Chondrocyte (in vitro differentiated cells): Measurements from ENCODE around the gene ITLN2. TPM values are rescaled to one million over a fixed set of nuclear protein-coding genes. Genes with fewer than 3 reads are reported as not detected.
A peak's percentile ranks its signal among the peaks of the same experiment; 100 is the strongest.

ENCODE experiments used
- DNase-seq: peaks from one replicate; pipeline ENCODE4 v3.0.0; 2021; ENCODE audit warnings: mixed read lengths, low spot score
- H3K27ac Mint-ChIP-seq: one replicate; pipeline ENCODE4 v1.8.0; 2021; ENCODE audit warnings: mild to moderate bottlenecking, moderate library complexity, mixed read lengths; ENCODE audit not compliant: unreplicated experiment
- H3K27me3 Mint-ChIP-seq: 2 replicates; pipeline ENCODE4 v1.8.0; 2021; ENCODE audit warnings: low read depth, mixed read lengths
- H3K36me3 Mint-ChIP-seq: 2 replicates; pipeline ENCODE4 v1.8.0; 2021; ENCODE audit warnings: low read depth, mixed read lengths
- H3K4me1 Mint-ChIP-seq: 2 replicates; pipeline ENCODE4 v1.8.0; 2021; ENCODE audit warnings: low read depth, mild to moderate bottlenecking, mixed read lengths
- H3K4me3 Mint-ChIP-seq: one replicate; pipeline ENCODE4 v1.8.0; 2021; ENCODE audit warnings: mild to moderate bottlenecking, moderate library complexity, mixed read lengths; ENCODE audit not compliant: unreplicated experiment
- H3K9me3 Mint-ChIP-seq: 2 replicates; pipeline ENCODE4 v1.8.0; 2021; ENCODE audit warnings: low read depth, mixed read lengths
- total RNA-seq: library from RNA; stranded (reverse); gene quantifications from 3 replicates; pipeline ENCODE4 v1.2.1, GENCODE V29; 2021
- TF ChIP-seq, protein P1 (sequence below): fragments of 200-600 bp; sonication (generic); IDR thresholded peaks from 2 replicates; pipeline ENCODE4 v1.5.0; 2021; ENCODE audit warnings: antibody characterized with exemption, mild to moderate bottlenecking, moderate library complexity

The ITLN2 gene
- total RNA-seq, 1 donor from 2014 or later = not detected

- Mint-ChIP-seq H3K9me3 (no peaks in the 10 kb centered on the region), H3K4me3 (peak overlapping the region; percentile 41), H3K36me3 (peaks cover 1% of the 10 kb centered on the region), H3K27me3 (peaks cover 28% of the 10 kb centered on the region), H3K27ac (no peak overlapping the region), H3K4me1 (peaks cover 10% of the 10 kb centered on the region)
- no peak for DNase-seq
- TF ChIP-seq, protein P1, sequence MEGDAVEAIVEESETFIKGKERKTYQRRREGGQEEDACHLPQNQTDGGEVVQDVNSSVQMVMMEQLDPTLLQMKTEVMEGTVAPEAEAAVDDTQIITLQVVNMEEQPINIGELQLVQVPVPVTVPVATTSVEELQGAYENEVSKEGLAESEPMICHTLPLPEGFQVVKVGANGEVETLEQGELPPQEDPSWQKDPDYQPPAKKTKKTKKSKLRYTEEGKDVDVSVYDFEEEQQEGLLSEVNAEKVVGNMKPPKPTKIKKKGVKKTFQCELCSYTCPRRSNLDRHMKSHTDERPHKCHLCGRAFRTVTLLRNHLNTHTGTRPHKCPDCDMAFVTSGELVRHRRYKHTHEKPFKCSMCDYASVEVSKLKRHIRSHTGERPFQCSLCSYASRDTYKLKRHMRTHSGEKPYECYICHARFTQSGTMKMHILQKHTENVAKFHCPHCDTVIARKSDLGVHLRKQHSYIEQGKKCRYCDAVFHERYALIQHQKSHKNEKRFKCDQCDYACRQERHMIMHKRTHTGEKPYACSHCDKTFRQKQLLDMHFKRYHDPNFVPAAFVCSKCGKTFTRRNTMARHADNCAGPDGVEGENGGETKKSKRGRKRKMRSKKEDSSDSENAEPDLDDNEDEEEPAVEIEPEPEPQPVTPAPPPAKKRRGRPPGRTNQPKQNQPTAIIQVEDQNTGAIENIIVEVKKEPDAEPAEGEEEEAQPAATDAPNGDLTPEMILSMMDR = no peak
Measured at GRCh38 chr1:160981584-160982411, 27.2 kb upstream of the ITLN2 start.

- Mint-ChIP-seq H3K27me3 (peaks cover 35% of the 10 kb centered on the region), H3K4me1 (peaks cover 10% of the 10 kb centered on the region), H3K27ac (no peak overlapping the region), H3K36me3 (peaks cover 1% of the 10 kb centered on the region), H3K9me3 (no peaks in the 10 kb centered on the region), H3K4me3 (no peak overlapping the region)
- TF ChIP-seq, protein P1 = no peak
- DNase-seq = no peak
Measured at GRCh38 chr1:160979286-160979685, 24.7 kb upstream of the ITLN2 start.

- no peak for DNase-seq
- peaks cover 39% of the 10 kb centered on the region for H3K27me3 Mint-ChIP-seq
- H3K27ac Mint-ChIP-seq = no peak overlapping the region
- H3K4me3 Mint-ChIP-seq = no peak overlapping the region
- H3K36me3 Mint-ChIP-seq = peaks cover 1% of the 10 kb centered on the region
- H3K4me1 Mint-ChIP-seq = peaks cover 10% of the 10 kb centered on the region
- TF ChIP-seq, protein P1 = no peak
- no peaks in the 10 kb centered on the region for H3K9me3 Mint-ChIP-seq
Measured at GRCh38 chr1:160978510-160978927, 23.9 kb upstream of the ITLN2 start.

- Mint-ChIP-seq H3K4me3 (no peak overlapping the region), H3K27me3 (peaks cover 34% of the 10 kb centered on the region), H3K27ac (no peak overlapping the region), H3K9me3 (no peaks in the 10 kb centered on the region), H3K36me3 (no peaks in the 10 kb centered on the region), H3K4me1 (no peaks in the 10 kb centered on the region)
- no peak for DNase-seq
- TF ChIP-seq, protein P1 = no peak
Measured at GRCh38 chr1:160975026-160975425, 20.4 kb upstream of the ITLN2 start.

DNA sequence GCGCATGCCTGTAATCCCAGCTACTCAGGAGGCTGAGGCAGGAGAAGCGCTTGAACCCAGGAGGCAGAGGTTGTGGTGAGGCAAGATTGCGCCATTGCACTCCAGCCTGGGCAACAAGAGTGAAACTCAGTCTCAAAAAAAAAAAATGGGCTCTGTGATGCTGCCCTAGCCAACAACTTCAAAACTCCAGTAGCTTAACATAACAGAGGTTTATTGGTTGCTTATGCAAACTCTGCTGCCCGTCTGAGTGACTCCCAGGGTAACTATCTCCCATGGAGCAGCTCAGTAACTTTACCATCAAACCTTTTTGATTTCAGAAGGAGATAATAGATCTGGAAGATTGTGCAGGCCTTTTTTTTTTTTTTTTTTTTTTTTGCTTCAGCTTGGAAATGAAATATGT is 18.9 kb upstream of the ITLN2 start:
- H3K4me3 Mint-ChIP-seq = no peak overlapping the region
- no peaks in the 10 kb centered on the region for H3K9me3 Mint-ChIP-seq
- peaks cover 30% of the 10 kb centered on the region for H3K27me3 Mint-ChIP-seq
- H3K36me3 Mint-ChIP-seq = no peaks in the 10 kb centered on the region
- DNase-seq = no peak
- H3K27ac Mint-ChIP-seq = no peak overlapping the region
- no peaks in the 10 kb centered on the region for H3K4me1 Mint-ChIP-seq
- TF ChIP-seq, protein P1 = no peak
